HepG2 (cell line): Measurements from ENCODE around the gene STK4. TPM values are rescaled to one million over a fixed set of nuclear protein-coding genes. Genes with fewer than 3 reads are reported as not detected.

ENCODE experiments used
- ATAC-seq: fragments of 200-7000 bp; cut with Tn5 transposase; 3 replicates; pipeline ENCODE4 v1.9.1; 2020; ENCODE audit warnings: mild to moderate bottlenecking, moderate library complexity
- BruUV-seq: library from RNA; stranded (reverse); fragments of 400-500 nt; replicated peaks from 2 replicates; lab custom pipeline; 2021; lab: Mats Ljungman, UMichigan
- CTCF ChIA-PET: fragments of 300-600 bp; formaldehyde crosslinking; extraction: SDS; loops from one replicate; lab custom pipeline; 2021; ENCODE audit warnings: low total read pairs, inconsistent platforms, low intra/inter-chr PET ratio; lab: Yijun Ruan, JAX
- POLR2A ChIA-PET: fragments of 350-600 bp; sonication (Branson Sonifier 250); formaldehyde crosslinking; loops from one replicate; lab custom pipeline; 2020; ENCODE audit warnings: antibody characterized with exemption, inconsistent platforms; lab: Yijun Ruan, JAX
- DNase-seq: peaks from one replicate; pipeline ENCODE4 v3.0.0-alpha.2; 2015; ENCODE audit warnings: low spot score
- FAIRE-seq: peaks from 3 replicates; lab custom pipeline; 2011; peaks lifted over from hg19 to GRCh38; lab: Jason Lieb, UNC
- H2AFZ ChIP-seq: one replicate; pipeline ENCODE4 v1.6.1; 2011; ENCODE audit warnings: low read length, inconsistent platforms
- H3K27ac ChIP-seq: fragments of 300-600 bp; 3 replicates; pipeline ENCODE4 v1.8.0; 2011; ENCODE audit warnings: mixed run types, mild to moderate bottlenecking, mixed read lengths, low read length, inconsistent platforms; ENCODE audit not compliant: insufficient read depth; ENCODE audit errors: extremely low read length
- H3K27me3 ChIP-seq, 2 experiments: fragments of 200-600 bp in 1 of 2; 2 replicates in 1 of 2; 3 replicates in 1 of 2; pipeline versions ENCODE4 v1.6.0 to v1.8.0; 2011; ENCODE audit warnings: low read length in 2 of 2, mild to moderate bottlenecking in 2 of 2, moderate library complexity in 2 of 2, inconsistent platforms in 1 of 2; ENCODE audit not compliant: insufficient read depth in 2 of 2, control insufficient read depth in 1 of 2
- H3K36me3 ChIP-seq, 2 experiments: fragments of 200-600 bp in 1 of 2; replicated peaks in 1 of 2; 2 replicates in 1 of 2; 3 replicates in 1 of 2; pipeline versions ENCODE4 v1.5.1 to v1.8.0; 2011; ENCODE audit warnings: low read length in 2 of 2, inconsistent platforms in 1 of 2; ENCODE audit not compliant: insufficient read depth in 2 of 2, control insufficient read depth in 1 of 2
- H3K4me1 ChIP-seq: 2 replicates; pipeline ENCODE4 v1.5.1; 2012; ENCODE audit warnings: low read length, inconsistent platforms; ENCODE audit not compliant: insufficient read depth
- H3K4me2 ChIP-seq: 2 replicates; pipeline ENCODE4 v1.6.0; 2011; ENCODE audit warnings: low read depth, low read length, inconsistent platforms
- H3K4me3 ChIP-seq, 3 experiments: fragments of 200-600 bp in 1 of 3; sonication (generic), shearing (Covaris generic) in 1 of 3; replicated peaks in 1 of 3; 2 replicates each; pipeline ENCODE4 v1.5.1; 2011 to 2016; ENCODE audit warnings: low read length in 3 of 3, inconsistent platforms in 2 of 3, low read depth in 2 of 3, mild to moderate bottlenecking in 2 of 3, control low read depth in 1 of 3, mixed read lengths in 1 of 3; ENCODE audit not compliant: insufficient read depth in 1 of 3
- H3K79me2 ChIP-seq: one replicate; pipeline ENCODE4 v1.6.1; 2011; ENCODE audit warnings: low read length, inconsistent platforms; ENCODE audit not compliant: insufficient read depth
- H3K9ac ChIP-seq: 2 replicates; pipeline ENCODE4 v1.6.0; 2011; ENCODE audit warnings: mild to moderate bottlenecking, low read depth, low read length, inconsistent platforms; ENCODE audit not compliant: insufficient read depth
- H3K9me3 ChIP-seq: 2 replicates; pipeline ENCODE4 v1.5.1; 2012; ENCODE audit warnings: mild to moderate bottlenecking, low read length
- H4K20me1 ChIP-seq: 2 replicates; pipeline ENCODE4 v1.6.0; 2011; ENCODE audit warnings: inconsistent platforms, mild to moderate bottlenecking, low read length, moderate library complexity; ENCODE audit not compliant: insufficient read depth
- BRF2 ChIP-seq: sonication (generic); formaldehyde crosslinking; IDR thresholded peaks from 2 replicates; pipeline ENCODE4 v1.8.1; 2022; ENCODE audit warnings: mild to moderate bottlenecking, missing genetic modification reagents
- FLYWCH1 ChIP-seq: sonication (generic); formaldehyde crosslinking; IDR thresholded peaks from 2 replicates; pipeline ENCODE4 v1.8.1; 2023; ENCODE audit warnings: mild to moderate bottlenecking, missing genetic modification reagents
- FOSL1 ChIP-seq: sonication (generic); formaldehyde crosslinking; IDR thresholded peaks from 2 replicates; pipeline ENCODE4 v1.9.0; 2021; ENCODE audit warnings: missing genetic modification reagents, borderline replicate concordance
- FOXA3 ChIP-seq: IDR thresholded peaks from 2 replicates; pipeline ENCODE4 v1.6.1; 2016; ENCODE audit warnings: missing genetic modification reagents, missing compliant biosample characterization
- IRX3 ChIP-seq: sonication (generic); formaldehyde crosslinking; IDR thresholded peaks from 2 replicates; pipeline ENCODE4 v1.8.1; 2023; ENCODE audit warnings: mild to moderate bottlenecking, low read depth, missing genetic modification reagents, borderline replicate concordance
- KDM2A ChIP-seq: sonication (generic); formaldehyde crosslinking; IDR thresholded peaks from 2 replicates; pipeline ENCODE4 v1.4.0; 2020; ENCODE audit warnings: low read depth, missing genetic modification reagents, borderline replicate concordance
- NFYC ChIP-seq: IDR thresholded peaks from 2 replicates; pipeline ENCODE4 v1.6.1; 2016; ENCODE audit warnings: missing genetic modification reagents, missing compliant biosample characterization
- NR2F6 ChIP-seq, 2 experiments: IDR thresholded peaks; 2 replicates each; pipeline ENCODE4 v1.6.1; 2016; ENCODE audit warnings: antibody characterized with exemption in 1 of 2, mild to moderate bottlenecking in 1 of 2
- RELA ChIP-seq: sonication (generic); formaldehyde crosslinking; IDR thresholded peaks from 2 replicates; pipeline ENCODE4 v1.4.0; 2020; ENCODE audit warnings: missing genetic modification reagents
- RFX1 ChIP-seq: fragments of 450-650 bp; IDR thresholded peaks from 2 replicates; pipeline ENCODE4 v1.6.1; 2017
- SOX5 ChIP-seq: IDR thresholded peaks from 2 replicates; pipeline ENCODE4 v1.6.1; 2016; ENCODE audit warnings: borderline replicate concordance
- ZFP82 ChIP-seq: sonication (generic); formaldehyde crosslinking; IDR thresholded peaks from 2 replicates; pipeline ENCODE4 v1.5.1; 2020; ENCODE audit warnings: mild to moderate bottlenecking, missing genetic modification reagents, borderline replicate concordance
- ZNF329 ChIP-seq: sonication (generic); formaldehyde crosslinking; IDR thresholded peaks from 2 replicates; pipeline ENCODE4 v1.9.0; 2021; ENCODE audit warnings: low read depth, mild to moderate bottlenecking, missing genetic modification reagents
- ZNF615 ChIP-seq: sonication (generic); formaldehyde crosslinking; IDR thresholded peaks from 2 replicates; pipeline ENCODE4 v1.5.0; 2020; ENCODE audit warnings: mild to moderate bottlenecking, missing genetic modification reagents, borderline replicate concordance
- ZSCAN12 ChIP-seq: sonication (generic); formaldehyde crosslinking; IDR thresholded peaks from 2 replicates; pipeline ENCODE4 v1.9.0; 2021; ENCODE audit warnings: mild to moderate bottlenecking, missing genetic modification reagents
- WGBS: methylation state at CpG from one replicate; pipeline ENCODE4 v1.1.6; 2017; ENCODE audit warnings: low lambda C conversion rate; 5-methylcytosine and 5-hydroxymethylcytosine counted together
- in situ Hi-C: cut with HindIII; loops from 2 replicates; pipeline ENCODE4 v1.10.0; 2017; ENCODE audit warnings: low pct_unique_long_range_greater_than_20kb; ENCODE audit not compliant: extremely low pct_ligation_motif_present
- intact Hi-C: fragments of 100-400 bp; cut with micrococcal nuclease; formaldehyde crosslinking; loops from one replicate; pipeline ENCODE4 v1.10.0; 2022; ENCODE audit not compliant: unreplicated experiment
- polyA plus RNA-seq, 8 experiments: library from polyadenylated mRNA; depleted of rRNA in 3 of 8; stranded (reverse) in 7 of 8; unstranded in 1 of 8; fragments of >200 nt; fragmentation: Illumina TruSeq in 4 of 8; extraction: Trizol in 4 of 8; gene quantifications; 2 replicates each; pipeline versions ENCODE4 v1.2.1 to v1.2.3, GENCODE V29; 2011 to 2016; ENCODE audit warnings: low read depth in 4 of 8, missing spikeins in 1 of 8, mixed read lengths in 1 of 8; ENCODE audit not compliant: insufficient read depth in 1 of 8
- total RNA-seq, 5 experiments: library from RNA; depleted of rRNA; stranded (reverse); fragments of >200 nt; fragmentation: Illumina TruSeq; extraction: Trizol; gene quantifications; 2 replicates each; pipeline ENCODE4 v1.2.3, GENCODE V29; 2016; ENCODE audit warnings: low read depth in 1 of 5
- TF ChIP-seq, protein P1 (sequence below): sonication (generic); formaldehyde crosslinking; IDR thresholded peaks from 2 replicates; pipeline ENCODE4 v1.4.0; 2020; ENCODE audit warnings: mild to moderate bottlenecking, missing genetic modification reagents

STK4 gene
- total and polyA plus RNA-seq, 2 of the 13 experiments (the other 11 are each of a cell fraction or from before 2014, with no cell fraction given) = 25.6 to 38.3 TPM

GRCh38 chr20:45072066-45072465 lies 105.8 kb downstream of the STK4 start:
- Histone ChIP-seq H3K4me1 (peaks cover 22% of the 10 kb centered on the region), H3K27ac (no peak overlapping the region), H3K9me3 (no peaks in the 10 kb centered on the region), H3K79me2 (no peaks in the 10 kb centered on the region), H3K4me3 (no peak overlapping the region), H3K9ac (no peak overlapping the region), H3K4me2 (no peak overlapping the region), H3K27me3 (no peaks in the 10 kb centered on the region), H4K20me1 (no peaks in the 10 kb centered on the region), H3K36me3 (peaks cover 12 to 39% of the 10 kb centered on the region in 2 experiments), H2AFZ (no peak overlapping the region)
- TF ChIP-seq FLYWCH1 (CRISPR knock-in tag) = no peak
- TF ChIP-seq, protein P1, sequence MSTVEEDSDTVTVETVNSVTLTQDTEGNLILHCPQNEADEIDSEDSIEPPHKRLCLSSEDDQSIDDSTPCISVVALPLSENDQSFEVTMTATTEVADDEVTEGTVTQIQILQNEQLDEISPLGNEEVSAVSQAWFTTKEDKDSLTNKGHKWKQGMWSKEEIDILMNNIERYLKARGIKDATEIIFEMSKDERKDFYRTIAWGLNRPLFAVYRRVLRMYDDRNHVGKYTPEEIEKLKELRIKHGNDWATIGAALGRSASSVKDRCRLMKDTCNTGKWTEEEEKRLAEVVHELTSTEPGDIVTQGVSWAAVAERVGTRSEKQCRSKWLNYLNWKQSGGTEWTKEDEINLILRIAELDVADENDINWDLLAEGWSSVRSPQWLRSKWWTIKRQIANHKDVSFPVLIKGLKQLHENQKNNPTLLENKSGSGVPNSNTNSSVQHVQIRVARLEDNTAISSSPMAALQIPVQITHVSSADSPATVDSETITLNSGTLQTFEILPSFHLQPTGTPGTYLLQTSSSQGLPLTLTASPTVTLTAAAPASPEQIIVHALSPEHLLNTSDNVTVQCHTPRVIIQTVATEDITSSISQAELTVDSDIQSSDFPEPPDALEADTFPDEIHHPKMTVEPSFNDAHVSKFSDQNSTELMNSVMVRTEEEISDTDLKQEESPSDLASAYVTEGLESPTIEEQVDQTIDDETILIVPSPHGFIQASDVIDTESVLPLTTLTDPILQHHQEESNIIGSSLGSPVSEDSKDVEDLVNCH (CRISPR knock-in tag) = no peak
- TF ChIP-seq FOSL1 (CRISPR knock-in tag) = no peak
- no peak for TF ChIP-seq ZFP82 (CRISPR knock-in tag)
- no peak for TF ChIP-seq NFYC (CRISPR knock-in tag)
- TF ChIP-seq RELA (CRISPR knock-in tag) = no peak
- no peak for TF ChIP-seq KDM2A (CRISPR knock-in tag)
- intact Hi-C loops = no loop called here
- FAIRE-seq (no peak), DNase-seq (no peak), ATAC-seq (no peak)
- 100% methylated on average over 1 of the region's 1 CpG for WGBS
- in situ Hi-C loops = no loop called here
- CTCF ChIA-PET = no interaction called here
- no TSS peak for BruUV-seq
- POLR2A ChIA-PET = no interaction called here

GRCh38 chr20:45073221-45073620 lies 106.9 kb downstream of the STK4 start:
- in situ Hi-C loops = no loop called here
- Histone ChIP-seq H3K4me3 (no peak overlapping the region), H3K9ac (no peak overlapping the region), H3K9me3 (no peaks in the 10 kb centered on the region), H3K27me3 (no peaks in the 10 kb centered on the region), H3K79me2 (no peaks in the 10 kb centered on the region), H3K36me3 (peaks cover 11 to 29% of the 10 kb centered on the region in 2 experiments), H3K4me2 (no peak overlapping the region), H4K20me1 (no peaks in the 10 kb centered on the region), H3K4me1 (peaks cover 34% of the 10 kb centered on the region), H3K27ac (no peak overlapping the region), H2AFZ (no peak overlapping the region)
- BruUV-seq = no TSS peak
- DNase-seq (no peak), ATAC-seq (no peak), FAIRE-seq (no peak)
- POLR2A ChIA-PET = no interaction called here
- intact Hi-C loops = no loop called here
- 92% methylated on average over 3 of the region's 3 CpGs for WGBS
- CTCF ChIA-PET = no interaction called here
- no peak for TF ChIP-seq NR2F6 (IDR thresholded peaks at IDR 0.05)
- no peak for TF ChIP-seq NR2F6 (CRISPR knock-in tag; IDR thresholded peaks at IDR 0.05)
- no peak for TF ChIP-seq SOX5
- no peak for TF ChIP-seq IRX3 (CRISPR knock-in tag)
- no peak for TF ChIP-seq ZNF329 (CRISPR knock-in tag)
- TF ChIP-seq RFX1 = no peak
- TF ChIP-seq BRF2 (CRISPR knock-in tag) = no peak
- TF ChIP-seq ZSCAN12 (CRISPR knock-in tag) = no peak
- TF ChIP-seq FOXA3 (CRISPR knock-in tag) = no peak
- TF ChIP-seq ZNF615 (CRISPR knock-in tag) = no peak
